ENCODE results near the gene ARSG.
"Not testable (repeated sequence)": the region's sequence is repeated elsewhere in the genome, so short reads cannot be mapped to it uniquely, and the experiment has no call there.

Gene ARSG

GRCh38 chr17:68307443-68307842 lies 16.1 kb downstream of the ARSG start:
- no peak for DNase-seq

GRCh38 chr17:68308486-68308885 lies 17.2 kb downstream of the ARSG start:
- DNase-seq, result not testable (repeated sequence)

DNA sequence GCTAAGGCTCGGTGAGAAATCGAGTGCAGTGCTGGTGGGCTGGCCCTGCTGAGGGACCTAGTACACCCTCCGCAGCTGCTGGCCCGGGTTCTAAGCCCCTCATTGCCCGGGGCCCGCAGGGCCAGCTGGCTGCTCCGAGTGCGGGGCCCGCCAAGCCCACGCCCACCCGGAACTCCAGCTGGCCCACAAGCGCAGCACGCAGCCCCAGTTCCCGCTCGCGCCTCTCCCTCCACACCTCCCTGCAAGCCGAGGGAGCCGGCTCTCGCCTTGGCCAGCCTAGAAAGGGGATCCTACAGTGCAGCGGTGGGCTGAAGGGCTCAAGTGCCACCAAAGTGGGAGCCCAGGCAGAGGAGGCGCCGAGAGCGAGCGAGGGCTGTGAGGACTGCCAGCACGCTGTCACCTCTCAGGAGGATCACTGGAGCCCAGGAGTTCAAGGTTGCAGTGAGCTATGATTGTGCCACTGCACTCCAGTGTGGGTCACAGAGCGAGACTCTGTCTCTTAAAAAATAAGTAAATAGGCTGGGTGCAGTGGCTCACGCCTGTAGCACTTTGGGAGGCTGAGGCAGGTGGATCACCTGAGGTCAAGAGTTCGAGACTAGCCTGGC lies 17.9 kb downstream of the ARSG start:
- DNase-seq, result not testable (repeated sequence)

DNA sequence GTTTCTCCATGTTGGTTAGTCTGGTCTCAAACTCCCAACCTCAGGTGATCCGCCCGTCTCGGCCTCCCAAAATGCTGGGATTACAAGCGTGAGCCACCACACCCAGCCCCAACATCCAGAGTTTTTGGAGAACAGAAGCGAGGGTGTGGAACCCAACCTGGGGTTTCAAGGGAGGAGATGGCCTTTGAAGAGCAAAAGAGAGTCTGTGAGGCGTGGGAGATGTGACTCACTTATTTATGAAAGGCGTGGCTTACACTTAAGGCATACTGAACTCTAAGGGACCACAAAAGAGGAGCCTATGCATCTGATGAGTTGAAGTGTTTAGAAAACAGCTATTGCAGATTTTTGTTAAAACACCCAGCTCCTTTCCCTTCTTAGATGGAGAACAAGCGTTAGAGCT lies 18.9 kb downstream of the ARSG start:
- DNase-seq, result no peak

- no peak for DNase-seq
Measured at GRCh38 chr17:68314916-68315535, 23.7 kb downstream of the ARSG start.

DNA sequence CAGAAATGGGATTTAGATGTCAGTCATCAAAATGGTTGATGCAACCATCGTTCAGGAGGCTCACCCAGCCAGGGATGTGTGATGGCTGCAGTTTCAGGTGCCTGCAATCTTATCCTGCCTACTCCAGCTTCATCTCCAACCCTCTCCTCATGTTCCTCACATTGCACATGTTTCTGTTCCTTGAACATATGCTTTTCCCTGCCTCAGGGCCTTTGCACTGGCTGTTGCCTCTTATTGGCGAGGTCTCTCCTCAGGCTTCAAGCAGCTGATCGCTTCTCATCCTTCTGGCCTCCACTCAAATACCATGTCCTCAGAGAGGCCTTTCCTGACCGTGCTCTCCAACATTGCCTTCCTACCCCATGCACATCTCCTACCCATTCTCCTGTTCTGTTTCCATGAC lies 24.6 kb downstream of the ARSG start:
- no peak for DNase-seq

DNA sequence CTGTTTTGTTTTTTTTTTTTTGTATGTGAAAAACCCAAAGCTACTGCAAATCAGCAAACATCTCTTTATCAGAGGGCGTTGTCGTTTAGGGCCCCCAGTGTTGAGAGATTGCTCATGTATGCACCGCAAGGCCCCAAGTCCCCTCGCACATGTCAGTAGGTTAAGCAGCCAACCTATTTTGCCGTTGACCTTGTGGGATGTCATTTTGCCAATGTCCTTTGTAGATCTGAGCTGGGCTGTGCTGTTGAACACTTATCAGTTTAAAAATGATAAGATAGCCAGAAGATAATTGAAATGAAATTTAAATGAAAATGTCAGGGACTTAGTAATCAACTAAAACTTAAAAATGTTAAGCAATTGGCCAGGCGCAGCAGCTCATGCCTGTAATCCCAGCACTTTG lies 26.2 kb downstream of the ARSG start:
- DNase-seq, result no peak

DNA sequence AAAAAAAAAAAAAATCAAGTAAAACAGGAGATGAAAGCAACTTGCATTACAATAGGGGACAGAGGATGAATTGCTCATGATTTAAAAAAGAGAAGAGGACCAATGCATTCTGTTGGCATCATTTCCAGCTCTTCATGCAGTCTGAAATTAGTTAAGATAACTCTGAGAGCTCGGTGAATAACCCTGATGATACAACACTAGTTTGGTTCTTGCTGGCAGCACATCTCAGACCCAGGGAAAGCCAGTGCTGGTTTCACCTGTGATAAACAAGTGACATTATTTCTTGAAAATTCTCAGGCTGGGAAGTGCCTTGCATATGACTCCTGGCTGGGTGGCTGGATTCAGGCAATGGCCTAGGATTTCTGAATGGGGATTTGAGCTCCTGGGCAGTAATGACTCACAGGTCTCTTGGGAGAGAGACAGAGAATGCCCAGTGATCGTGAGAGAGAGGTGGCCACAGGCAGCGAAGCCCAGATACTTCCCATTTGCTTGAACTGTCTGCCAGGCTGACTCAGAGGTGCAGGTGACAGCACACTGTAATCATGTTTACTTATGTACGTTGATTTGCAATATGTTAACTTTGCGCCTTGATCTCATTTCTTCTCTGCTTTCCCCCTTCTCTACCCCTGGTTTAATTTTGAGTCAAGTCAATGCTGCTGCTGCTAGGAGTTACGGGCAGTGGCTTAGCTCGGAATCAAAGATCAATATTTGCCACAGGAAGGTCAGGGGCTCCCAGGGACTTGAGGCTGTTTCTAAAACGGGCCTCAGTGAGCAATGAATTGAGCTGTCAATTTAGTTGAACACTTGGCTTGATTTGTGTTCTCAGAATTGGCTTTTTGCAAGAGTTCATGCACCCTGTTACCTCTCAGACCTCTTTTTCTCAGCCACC lies 27.1 kb downstream of the ARSG start:
- DNase-seq, result no peak

- DNase-seq, result no peak
Measured at GRCh38 chr17:68319410-68320162, 28.3 kb downstream of the ARSG start.

- DNase-seq, result no peak
Measured at GRCh38 chr17:68320311-68320865, 29.1 kb downstream of the ARSG start.

DNA sequence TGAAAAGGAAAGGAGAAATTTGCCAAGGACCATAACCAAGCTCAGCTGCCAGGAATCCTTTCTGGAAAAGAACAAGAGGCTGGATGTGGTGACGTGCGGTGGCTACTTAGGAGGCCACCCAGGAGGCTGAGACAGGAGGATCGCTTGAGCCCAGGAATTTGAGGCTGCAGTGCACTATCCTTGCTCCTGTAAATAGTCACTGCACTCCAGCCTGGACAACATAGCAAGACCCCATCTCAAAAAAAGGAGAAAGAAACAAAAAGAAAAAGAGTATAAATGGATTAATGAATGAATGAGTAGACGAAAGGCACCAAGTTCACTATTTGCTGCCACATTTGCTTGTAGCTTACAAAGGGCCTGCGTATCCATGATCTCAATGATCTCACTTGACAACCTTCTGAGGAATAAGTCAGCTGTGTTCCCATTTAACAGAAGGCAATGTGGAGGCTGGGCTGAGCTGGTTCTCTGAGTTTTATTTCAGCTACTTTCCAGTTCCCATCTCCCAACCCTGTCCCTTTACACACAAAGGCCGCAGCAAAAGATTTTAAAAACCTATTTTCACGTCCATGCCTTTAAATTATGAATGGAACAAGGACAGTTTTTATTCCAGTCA lies 29.8 kb downstream of the ARSG start:
- no peak for DNase-seq

DNA sequence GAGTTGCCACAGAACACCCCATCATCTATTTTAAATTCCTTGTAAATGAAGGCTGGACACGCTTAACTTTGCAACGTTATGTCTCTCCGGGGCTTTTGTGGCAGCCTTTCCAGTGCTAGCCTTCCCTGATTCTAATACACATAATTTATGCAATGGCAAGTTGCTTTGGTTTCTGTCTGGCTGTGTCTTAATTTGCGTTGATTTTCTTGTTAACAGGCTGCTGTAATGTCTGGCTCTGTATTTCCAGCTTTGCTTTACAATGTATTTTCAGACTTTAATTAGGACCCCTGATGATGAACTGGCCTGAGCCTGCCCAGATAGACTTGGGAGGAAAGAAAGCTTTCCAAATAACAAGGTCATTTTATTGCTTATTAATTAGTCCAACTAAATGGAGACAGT lies 30.3 kb downstream of the ARSG start:
- DNase-seq, result no peak

DNA sequence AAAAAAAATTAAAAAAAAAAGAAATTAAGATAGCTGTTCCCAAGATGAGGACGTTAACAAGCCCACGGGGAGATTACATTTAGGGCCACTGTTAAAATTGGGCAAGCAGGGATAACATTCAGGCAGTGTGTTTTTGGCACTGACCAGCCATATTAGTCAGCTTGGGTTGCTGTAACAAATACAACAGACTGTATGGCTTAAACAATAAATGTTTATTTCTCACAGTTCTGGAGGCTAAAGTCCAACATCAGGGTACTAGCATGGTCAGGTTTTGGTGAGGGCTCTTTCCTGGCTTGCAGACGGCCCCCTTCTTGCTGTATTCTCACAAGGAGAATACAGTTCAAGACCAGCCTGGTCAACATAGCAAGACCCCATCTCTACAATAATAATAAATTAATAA lies 31.3 kb downstream of the ARSG start:
- DNase-seq, result no peak

- no peak for DNase-seq
Measured at GRCh38 chr17:68324114-68324513, 32.8 kb downstream of the ARSG start.

GRCh38 chr17:68324654-68325336 lies 33.5 kb downstream of the ARSG start:
- DNase-seq, result no peak

GRCh38 chr17:68325961-68326360 lies 34.7 kb downstream of the ARSG start:
- no peak for DNase-seq

- DNase-seq, result no peak
Measured at GRCh38 chr17:68326681-68327080, 35.4 kb downstream of the ARSG start.

- no peak for DNase-seq
Measured at GRCh38 chr17:68327823-68328557, 36.7 kb downstream of the ARSG start.

GRCh38 chr17:68328676-68329075 lies 37.4 kb downstream of the ARSG start:
- no peak for DNase-seq

DNA sequence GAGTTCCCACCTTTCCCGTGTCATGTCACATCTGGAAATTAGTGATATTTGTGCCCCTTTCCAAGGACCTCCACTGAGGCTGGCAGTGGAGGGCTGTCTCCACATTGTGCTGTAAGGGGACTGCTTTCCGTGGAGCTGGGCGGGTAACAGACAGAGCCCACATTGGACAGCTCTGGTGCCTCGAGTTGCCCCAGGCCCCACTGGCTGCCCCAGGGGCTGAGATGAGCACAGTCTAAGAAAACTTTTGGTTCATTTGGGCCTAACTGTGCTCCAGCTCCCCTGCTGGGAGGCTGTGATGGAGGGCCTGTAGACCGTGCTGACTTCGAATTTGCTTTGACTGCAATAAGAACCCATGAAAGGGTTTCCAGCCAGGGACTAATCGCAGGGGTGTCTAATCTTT lies 38.0 kb downstream of the ARSG start:
- no peak for DNase-seq

- DNase-seq, result not testable (repeated sequence)
Measured at GRCh38 chr17:68331932-68332331, 40.6 kb downstream of the ARSG start.

Data from NCI-H187 (cell line).